OCI-LY7 (cell line): ENCODE data around the gene BRPF3. TPM values are rescaled to one million over a fixed set of nuclear protein-coding genes. Genes with fewer than 3 reads are reported as not detected.

Experiments
- BruUV-seq: library from RNA; stranded (reverse); fragments of 400-500 nt; replicated peaks from 2 replicates; lab custom pipeline; 2021; lab: Mats Ljungman, UMichigan
- CTCF ChIA-PET: fragments of 300-600 bp; sonication (Branson Sonifier 250); formaldehyde crosslinking; loops from one replicate; lab custom pipeline; 2022; ENCODE audit warnings: antibody characterized with exemption; ENCODE audit not compliant: unreplicated experiment; lab: Charles Lee
- POLR2A ChIA-PET: fragments of 300-600 bp; sonication (Branson Sonifier 250); formaldehyde crosslinking; loops from one replicate; lab custom pipeline; 2022; ENCODE audit warnings: antibody characterized with exemption; lab: Charles Lee
- DNase-seq: peaks from one replicate; pipeline ENCODE4 v3.0.0-alpha.2; 2015; ENCODE audit warnings: low spot score
- H2AFZ ChIP-seq: fragments of 200-600 bp; sonication (generic), shearing (Covaris generic); 2 replicates; pipeline ENCODE4 v1.6.1; 2014; ENCODE audit warnings: mild to moderate bottlenecking, antibody characterized with exemption, low read length, moderate library complexity
- H3K27ac ChIP-seq: fragments of 200-600 bp; sonication (generic); 2 replicates; pipeline ENCODE4 v1.5.1; 2014; ENCODE audit warnings: mixed run types, low read depth, mild to moderate bottlenecking, moderate library complexity, low read length, inconsistent platforms; ENCODE audit not compliant: poor library complexity, severe bottlenecking
- H3K36me3 ChIP-seq: fragments of 200-600 bp; sonication (generic); 2 replicates; pipeline ENCODE4 v1.6.1; 2014; ENCODE audit warnings: mild to moderate bottlenecking, antibody characterized with exemption, low read length, moderate library complexity, mixed read lengths; ENCODE audit not compliant: insufficient read depth
- H3K4me1 ChIP-seq: fragments of 200-600 bp; sonication (generic); 2 replicates; pipeline ENCODE4 v1.5.1; 2014; ENCODE audit warnings: mild to moderate bottlenecking, low read length; ENCODE audit not compliant: insufficient read depth, poor library complexity, severe bottlenecking
- H3K4me2 ChIP-seq: fragments of 200-600 bp; sonication (generic); 2 replicates; pipeline ENCODE4 v1.6.1; 2014; ENCODE audit warnings: mild to moderate bottlenecking, low read length
- H3K4me3 ChIP-seq: fragments of 200-600 bp; sonication (generic); 2 replicates; pipeline ENCODE4 v1.5.1; 2014; ENCODE audit warnings: mild to moderate bottlenecking, low read depth, low read length; ENCODE audit not compliant: poor library complexity, severe bottlenecking
- H3K79me2 ChIP-seq: fragments of 200-600 bp; sonication (generic); 2 replicates; pipeline ENCODE4 v1.6.1; 2016; ENCODE audit warnings: low read depth, mild to moderate bottlenecking, low read length, moderate library complexity, mixed read lengths; ENCODE audit not compliant: insufficient read depth
- H3K9me2 ChIP-seq: fragments of 200-600 bp; sonication (generic); 2 replicates; pipeline ENCODE4 v1.6.1; 2016; ENCODE audit warnings: mild to moderate bottlenecking, low read length, mixed read lengths; ENCODE audit not compliant: insufficient read depth
- H3K9me3 ChIP-seq: fragments of 200-600 bp; sonication (generic); 2 replicates; pipeline ENCODE4 v1.6.1; 2014; ENCODE audit warnings: mild to moderate bottlenecking, mixed run types, low read length, mixed read lengths
- H4K20me1 ChIP-seq: fragments of 200-600 bp; sonication (generic); 2 replicates; pipeline ENCODE4 v1.6.1; 2014; ENCODE audit warnings: mild to moderate bottlenecking, antibody characterized with exemption, low read length, moderate library complexity, mixed read lengths; ENCODE audit not compliant: insufficient read depth
- CTCF ChIP-seq: fragments of 200-600 bp; sonication (generic); conservative IDR thresholded peaks from 2 replicates; pipeline ENCODE4 v1.5.1; 2014; ENCODE audit warnings: mild to moderate bottlenecking, antibody characterized with exemption, low read length, moderate library complexity, mixed read lengths
- EZH2phosphoT487 ChIP-seq: fragments of 200-600 bp; sonication (generic); IDR thresholded peaks from 2 replicates; pipeline ENCODE4 v1.6.1; 2018; ENCODE audit warnings: low read depth, borderline replicate concordance, mild to moderate bottlenecking, mixed run types, antibody characterized with exemption, low read length, moderate library complexity, mixed read lengths
- intact Hi-C: fragments of 100-400 bp; cut with micrococcal nuclease; formaldehyde crosslinking; loops from one replicate; pipeline ENCODE4 v1.10.0; 2022; ENCODE audit not compliant: unreplicated experiment
- total RNA-seq, 2 experiments: library from RNA; depleted of rRNA in 1 of 2; stranded (reverse); fragments of >200 nt in 1 of 2; shearing (Covaris generic) in 1 of 2; gene quantifications; 2 replicates each; pipeline ENCODE4 v1.2.3, GENCODE V29; 2014 to 2022

Gene BRPF3
- total RNA-seq, 2 experiments from 2014 or later, result 10.4 to 12.0 TPM

- POLR2A ChIA-PET, result no interaction called here
- BruUV-seq, result no TSS peak
- Histone ChIP-seq H4K20me1 (no peaks in the 10 kb centered on the region), H3K4me1 (no peaks in the 10 kb centered on the region), H3K4me3 (no peak overlapping the region), H3K36me3 (peaks cover 45% of the 10 kb centered on the region), H3K9me2 (no peaks in the 10 kb centered on the region), H3K79me2 (no peaks in the 10 kb centered on the region), H3K9me3 (no peaks in the 10 kb centered on the region), H3K4me2 (no peak overlapping the region), H2AFZ (no peak overlapping the region), H3K27ac (no peak overlapping the region)
- CTCF ChIA-PET, result no interaction called here
- intact Hi-C loops, result no loop called here
- no peak for TF ChIP-seq CTCF
- TF ChIP-seq EZH2phosphoT487, result no peak
- no peak for DNase-seq
Measured at GRCh38 chr6:36219081-36219480, 22.5 kb downstream of the BRPF3 start.

GRCh38 chr6:36220226-36220625 is 23.7 kb downstream of the BRPF3 start:
- no TSS peak for BruUV-seq
- no peak overlapping the region for H2AFZ ChIP-seq
- POLR2A ChIA-PET, result interaction anchor here (1.0 kb wide), 1 partner anchor 17 kb away, joined by 3 read pairs; no protein-coding TSS in a partner anchor
- peaks cover 40% of the 10 kb centered on the region for H3K36me3 ChIP-seq
- no peaks in the 10 kb centered on the region for H4K20me1 ChIP-seq
- H3K27ac ChIP-seq, result no peak overlapping the region
- no peak for DNase-seq
- H3K4me2 ChIP-seq, result no peak overlapping the region
- H3K9me3 ChIP-seq, result no peaks in the 10 kb centered on the region
- TF ChIP-seq EZH2phosphoT487, result no peak
- TF ChIP-seq CTCF, result no peak
- H3K79me2 ChIP-seq, result no peaks in the 10 kb centered on the region
- H3K4me1 ChIP-seq, result no peaks in the 10 kb centered on the region
- intact Hi-C loops, result no loop called here
- no peak overlapping the region for H3K4me3 ChIP-seq
- no peaks in the 10 kb centered on the region for H3K9me2 ChIP-seq
- CTCF ChIA-PET, result no interaction called here

- CTCF ChIA-PET, result no interaction called here
Measured at GRCh38 chr6:36221674-36222073, 25.1 kb downstream of the BRPF3 start.

More at GRCh38 chr6:36221674-36222073, 25.1 kb downstream of the BRPF3 start:
- no peaks in the 10 kb centered on the region for H3K9me3 ChIP-seq
- H3K9me2 ChIP-seq, result no peaks in the 10 kb centered on the region
- H3K4me2 ChIP-seq, result no peak overlapping the region
- TF ChIP-seq CTCF (no peak), EZH2phosphoT487 (no peak)
- peaks cover 28% of the 10 kb centered on the region for H3K36me3 ChIP-seq
- no peak for DNase-seq
- no peak overlapping the region for H2AFZ ChIP-seq
- intact Hi-C loops, result no loop called here
- H4K20me1 ChIP-seq, result no peaks in the 10 kb centered on the region
- no peak overlapping the region for H3K27ac ChIP-seq
- no peaks in the 10 kb centered on the region for H3K79me2 ChIP-seq
- POLR2A ChIA-PET, result no interaction called here
- H3K4me3 ChIP-seq, result no peak overlapping the region
- no TSS peak for BruUV-seq
- no peaks in the 10 kb centered on the region for H3K4me1 ChIP-seq
